Vagina (tissue), 2 donors: Measurements from ENCODE around the gene ACSL3.

Experiments used
- POLR2A ChIP-seq, 2 donors: fragments of 450-650 bp; IDR thresholded peaks; one replicate each; pipeline ENCODE4 v1.6.1; 2017; ENCODE audit warnings: antibody characterized with exemption in 2 of 2, mild to moderate bottlenecking in 2 of 2, moderate library complexity in 2 of 2
- POLR2AphosphoS5 ChIP-seq, 2 donors: sonication (generic); formaldehyde crosslinking; IDR thresholded peaks; one replicate each; pipeline ENCODE4 v1.9.0; 2017; ENCODE audit warnings: antibody characterized with exemption in 2 of 2, mild to moderate bottlenecking in 2 of 2, low read depth in 1 of 2; ENCODE audit not compliant: insufficient read depth in 1 of 2
- TF ChIP-seq, protein P1 (sequence below), 3 experiments: fragments of 450-650 bp in 2 of 3; fragments of 200-600 bp in 1 of 3; sonication (generic) in 1 of 3; IDR thresholded peaks; one replicate each; pipeline ENCODE4 v1.5.1; 2017 to 2019; ENCODE audit warnings: antibody characterized with exemption in 3 of 3, mild to moderate bottlenecking in 2 of 3, moderate library complexity in 2 of 3

- TF ChIP-seq, protein P1, sequence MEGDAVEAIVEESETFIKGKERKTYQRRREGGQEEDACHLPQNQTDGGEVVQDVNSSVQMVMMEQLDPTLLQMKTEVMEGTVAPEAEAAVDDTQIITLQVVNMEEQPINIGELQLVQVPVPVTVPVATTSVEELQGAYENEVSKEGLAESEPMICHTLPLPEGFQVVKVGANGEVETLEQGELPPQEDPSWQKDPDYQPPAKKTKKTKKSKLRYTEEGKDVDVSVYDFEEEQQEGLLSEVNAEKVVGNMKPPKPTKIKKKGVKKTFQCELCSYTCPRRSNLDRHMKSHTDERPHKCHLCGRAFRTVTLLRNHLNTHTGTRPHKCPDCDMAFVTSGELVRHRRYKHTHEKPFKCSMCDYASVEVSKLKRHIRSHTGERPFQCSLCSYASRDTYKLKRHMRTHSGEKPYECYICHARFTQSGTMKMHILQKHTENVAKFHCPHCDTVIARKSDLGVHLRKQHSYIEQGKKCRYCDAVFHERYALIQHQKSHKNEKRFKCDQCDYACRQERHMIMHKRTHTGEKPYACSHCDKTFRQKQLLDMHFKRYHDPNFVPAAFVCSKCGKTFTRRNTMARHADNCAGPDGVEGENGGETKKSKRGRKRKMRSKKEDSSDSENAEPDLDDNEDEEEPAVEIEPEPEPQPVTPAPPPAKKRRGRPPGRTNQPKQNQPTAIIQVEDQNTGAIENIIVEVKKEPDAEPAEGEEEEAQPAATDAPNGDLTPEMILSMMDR (IDR thresholded peaks at IDR 0.05), result no peak
- no peak for TF ChIP-seq POLR2A (IDR thresholded peaks at IDR 0.05)
- TF ChIP-seq POLR2AphosphoS5 (IDR thresholded peaks at IDR 0.05; ENCODE audit: insufficient read depth in 1 of 2, low read depth in 1 of 2), result no peak
These were observed 112.4 kb downstream of the ACSL3 start for GRCh38 chr2:222973237-222973636.
